Sciatic nerve (tissue), 2 donors: ENCODE measurements around the gene ROBO2. TPM values are rescaled to one million over a fixed set of nuclear protein-coding genes. Genes with fewer than 3 reads are reported as not detected.

Experiments
- ATAC-seq: fragments of 200-7000 bp; cut with Tn5 transposase; one replicate; pipeline ENCODE4 v1.9.1; 2020; ENCODE audit warnings: mild to moderate bottlenecking, moderate library complexity
- DNase-seq: peaks from one replicate; pipeline ENCODE4 v3.0.0-alpha.2; 2020; ENCODE audit warnings: low spot score
- intact Hi-C: fragments of 100-400 bp; cut with DNase I; formaldehyde crosslinking; loops from one replicate; pipeline ENCODE4 v1.14.2; 2022
- total RNA-seq: library from RNA; stranded (reverse); fragmentation: NEBNext Ultra II Directional; extraction: Animal tissue kit (Norgen Biotek cat#: 25700); gene quantifications from one replicate; pipeline ENCODE4 v1.2.1, GENCODE V29; 2021
- donor health status: DM: no; HTN: no; CAD: no.
- donor health status: DM: no; HTN: no; CAD: no.

ROBO2 gene
- total RNA-seq, 1 donor from 2014 or later = 1.6 TPM

- no peak for ATAC-seq
- intact Hi-C loops = no loop called here
- DNase-seq = no peak
Measured at GRCh38 chr3:77051591-77051990, 11.7 kb downstream of the ROBO2 start.

DNA sequence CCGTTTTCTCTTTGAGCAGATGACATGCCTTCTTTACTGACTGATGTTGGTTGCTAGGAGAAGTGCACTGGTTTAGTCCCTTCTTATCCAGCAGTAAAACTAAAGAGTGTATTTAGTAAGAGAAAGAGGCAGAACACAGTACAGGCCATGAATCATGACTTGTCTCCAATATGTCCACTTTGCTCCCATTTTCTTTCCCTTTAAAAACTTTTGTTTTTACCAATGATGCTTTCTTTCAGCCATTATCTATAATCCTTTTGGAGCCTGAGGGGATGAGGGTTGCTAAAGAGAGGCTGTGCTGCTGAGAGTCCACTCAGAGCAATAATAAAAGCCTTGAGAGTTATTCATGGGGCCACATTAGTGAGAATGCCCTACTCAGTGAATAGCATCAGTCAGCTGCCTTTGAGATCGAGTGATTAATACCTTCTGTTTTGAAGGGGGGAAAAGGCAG is 12.2 kb downstream of the ROBO2 start:
- intact Hi-C loops = no loop called here
- DNase-seq (no peak), ATAC-seq (no peak)

DNA sequence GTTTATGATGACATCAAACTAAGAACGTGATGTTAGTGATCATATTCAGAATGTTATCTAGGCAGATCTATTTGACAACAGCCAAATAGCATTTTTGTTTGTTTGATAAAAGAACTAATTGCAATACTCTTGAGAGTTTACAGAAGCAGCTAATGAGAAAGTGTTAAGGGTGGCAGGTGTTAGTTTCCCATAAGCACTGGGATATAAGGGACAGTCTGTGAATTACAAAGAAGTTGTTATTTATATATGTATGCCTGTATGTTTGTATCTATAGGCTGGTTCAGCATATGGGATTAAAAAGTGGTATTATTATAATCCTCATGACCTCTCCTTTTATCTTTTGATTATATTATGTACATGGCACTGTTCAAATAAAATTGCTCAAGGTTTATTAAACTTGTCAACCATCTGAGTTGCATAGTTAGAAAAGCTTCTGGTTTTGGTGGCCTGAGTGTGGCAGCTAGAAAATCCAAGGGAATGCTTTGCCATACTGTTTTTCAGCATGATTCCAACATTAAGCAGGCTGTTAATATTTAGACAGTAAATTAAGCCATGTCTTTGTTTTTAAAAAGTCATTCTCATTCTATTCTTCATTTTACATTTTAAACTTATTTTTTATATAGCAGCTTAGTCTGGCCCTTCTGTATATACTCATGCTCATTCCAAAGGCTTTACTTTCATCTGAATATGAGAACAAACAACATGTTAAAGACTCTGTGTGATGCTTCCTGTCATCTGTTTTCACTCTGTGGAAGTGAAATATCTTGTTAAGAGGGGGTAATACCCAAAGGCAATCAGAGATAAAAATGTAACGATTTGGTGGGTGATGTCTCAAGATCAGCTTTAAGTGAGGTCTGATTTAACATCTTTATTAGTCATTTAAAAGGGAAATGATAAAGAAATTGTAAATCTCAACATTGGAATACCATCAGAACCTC is 13.1 kb downstream of the ROBO2 start:
- DNase-seq (no peak), ATAC-seq (no peak)
- intact Hi-C loops = no loop called here

- no peak for ATAC-seq
- no peak for DNase-seq
- intact Hi-C loops = no loop called here
Measured at GRCh38 chr3:77053795-77054194, 13.9 kb downstream of the ROBO2 start.

GRCh38 chr3:77055841-77056341 is 16.0 kb downstream of the ROBO2 start:
- DNase-seq = no peak
- intact Hi-C loops = no loop called here
- ATAC-seq = no peak

GRCh38 chr3:77059354-77059753 is 19.5 kb downstream of the ROBO2 start:
- intact Hi-C loops = no loop called here

DNA sequence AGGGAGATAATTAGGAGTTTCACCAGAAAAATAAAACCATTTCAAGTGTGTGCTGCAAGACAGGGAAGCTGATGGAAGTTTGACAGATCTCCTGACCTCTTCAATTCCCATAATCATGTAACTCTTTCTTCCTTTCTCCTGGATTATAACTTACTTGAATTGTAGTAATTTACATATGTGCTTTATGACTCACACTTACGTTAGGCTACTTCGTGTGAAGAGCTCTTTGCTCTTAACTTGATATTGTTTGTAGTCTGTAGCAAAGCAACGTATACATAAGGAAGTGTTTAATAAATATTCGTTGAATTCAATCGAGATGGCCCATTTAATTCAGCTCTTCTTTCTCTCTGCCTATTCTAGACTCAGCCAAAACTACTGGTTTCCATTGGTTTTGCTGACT is 23.5 kb downstream of the ROBO2 start:
- ATAC-seq = no peak
- no peak for DNase-seq
- intact Hi-C loops = no loop called here

More at GRCh38 chr3:77059354-77059753, 19.5 kb downstream of the ROBO2 start:
- DNase-seq (no peak), ATAC-seq (no peak)

GRCh38 chr3:77065750-77066149 is 25.9 kb downstream of the ROBO2 start:
- intact Hi-C loops = no loop called here
- no peak for ATAC-seq
- no peak for DNase-seq

GRCh38 chr3:77066829-77067228 is 26.9 kb downstream of the ROBO2 start:
- no peak for DNase-seq
- ATAC-seq = no peak
- intact Hi-C loops = no loop called here

- intact Hi-C loops = no loop called here
- ATAC-seq = no peak
- DNase-seq = no peak
Measured at GRCh38 chr3:77068808-77069207, 28.9 kb downstream of the ROBO2 start.

DNA sequence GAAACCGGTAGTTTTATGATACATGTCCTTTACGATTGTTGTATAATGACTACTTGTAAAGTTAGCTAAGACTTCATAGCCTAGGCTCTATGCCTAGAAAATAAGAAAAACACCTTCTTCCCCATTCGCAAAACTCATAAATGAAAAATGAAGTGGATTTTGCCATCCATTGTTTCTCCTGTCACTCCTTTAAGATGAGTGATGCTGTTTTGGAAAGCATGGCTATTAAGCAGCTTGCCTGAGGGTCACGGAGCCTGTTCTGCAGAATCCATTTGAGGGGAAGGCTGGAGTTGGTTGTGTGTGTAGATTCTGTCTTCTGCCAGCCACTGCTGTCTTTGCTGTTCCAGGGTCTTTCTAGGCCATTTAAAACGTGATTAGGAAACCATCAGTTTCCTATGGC is 31.5 kb downstream of the ROBO2 start:
- intact Hi-C loops = no loop called here
- no peak for DNase-seq
- ATAC-seq = no peak

- ATAC-seq (no peak), DNase-seq (no peak)
- intact Hi-C loops = no loop called here
Measured at GRCh38 chr3:77071809-77072208, 31.9 kb downstream of the ROBO2 start.

DNA sequence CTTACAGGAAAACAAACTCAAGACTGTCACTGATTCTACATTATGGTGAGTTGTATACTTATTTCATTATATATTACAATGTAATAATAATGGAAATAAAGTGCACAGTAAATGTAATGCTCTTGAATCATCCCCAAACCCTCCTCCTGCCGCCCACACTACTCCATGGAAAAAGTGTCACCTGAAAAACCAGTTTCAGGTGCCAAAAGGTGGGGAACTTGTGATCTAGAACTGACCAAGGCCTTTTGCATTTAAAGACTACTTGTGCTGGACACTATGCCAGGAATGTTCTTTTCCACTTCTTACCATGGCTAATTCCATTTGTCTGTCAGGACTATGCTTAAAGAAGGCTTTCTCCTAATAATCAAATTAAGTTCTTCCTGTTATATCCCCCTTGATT is 32.3 kb downstream of the ROBO2 start:
- no peak for ATAC-seq
- DNase-seq = no peak
- intact Hi-C loops = no loop called here

GRCh38 chr3:77078279-77078678 is 38.4 kb downstream of the ROBO2 start:
- intact Hi-C loops = no loop called here
- no peak for ATAC-seq

DNA sequence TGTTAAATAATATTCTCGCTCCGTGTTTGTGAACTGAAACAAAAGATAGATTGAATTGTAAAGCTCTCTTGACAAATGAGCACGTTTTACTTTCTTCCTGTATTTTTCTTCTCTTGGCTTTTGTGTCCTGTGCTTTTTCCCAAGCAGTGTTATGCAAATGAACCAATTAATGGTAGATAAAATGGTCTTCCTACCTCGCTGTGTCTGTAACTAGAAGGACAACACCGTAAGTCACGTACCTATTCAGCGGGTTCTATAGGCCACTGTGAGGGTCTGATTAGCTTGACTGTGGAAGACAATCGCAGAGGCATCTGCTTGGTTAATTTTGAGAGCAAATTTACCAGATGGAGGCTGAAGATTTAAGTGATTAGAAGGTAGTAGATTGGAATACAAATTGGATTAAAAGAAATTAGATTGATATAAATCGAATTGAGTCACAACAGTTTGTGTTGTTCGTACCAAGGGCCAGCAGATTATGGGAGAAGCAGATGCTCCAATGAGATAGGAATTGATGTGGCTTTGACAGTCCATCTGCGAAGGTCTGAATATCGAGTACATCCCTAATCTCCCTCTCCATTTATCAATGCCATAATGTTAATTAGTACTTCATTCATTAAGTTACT is 40.2 kb downstream of the ROBO2 start:
- intact Hi-C loops = no loop called here
- no peak for ATAC-seq
- no peak for DNase-seq

More at GRCh38 chr3:77078279-77078678, 38.4 kb downstream of the ROBO2 start:
- no peak for DNase-seq

- intact Hi-C loops = no loop called here
- ATAC-seq (no peak), DNase-seq (no peak)
Measured at GRCh38 chr3:77081240-77081661, 41.4 kb downstream of the ROBO2 start.

GRCh38 chr3:77084511-77084910 is 44.6 kb downstream of the ROBO2 start:
- intact Hi-C loops = no loop called here
- ATAC-seq (no peak), DNase-seq (no peak)

GRCh38 chr3:77086408-77086807 is 46.5 kb downstream of the ROBO2 start:
- ATAC-seq (no peak), DNase-seq (no peak)
- intact Hi-C loops = no loop called here

- intact Hi-C loops = no loop called here
- no peak for ATAC-seq
- no peak for DNase-seq
Measured at GRCh38 chr3:77091809-77092208, 51.9 kb downstream of the ROBO2 start.

GRCh38 chr3:77093101-77093500 is 53.2 kb downstream of the ROBO2 start:
- intact Hi-C loops = no loop called here
- no peak for DNase-seq
- no peak for ATAC-seq
